Measurements from ENCODE around the gene PROM2. TPM values are rescaled to one million over a fixed set of nuclear protein-coding genes. Genes with fewer than 3 reads are reported as not detected.
"Not testable (repeated sequence)": the region's sequence is repeated elsewhere in the genome, so short reads cannot be mapped to it uniquely, and the experiment has no call there.

Gene PROM2
- total RNA-seq, 4 donors from 2014 or later, result 96.8 to 166 (median 131) TPM

- Histone ChIP-seq H3K27me3 (no peaks in the 10 kb centered on the region), H3K27ac (no peak overlapping the region), H3K4me3 (no peak overlapping the region), H3K36me3 (no peaks in the 10 kb centered on the region), H3K9me3 (no peaks in the 10 kb centered on the region), H3K4me1 (no peaks in the 10 kb centered on the region)
- DNase-seq (ENCODE audit: low spot score in 2 of 2), result no peak
- TF ChIP-seq POLR2AphosphoS5 (IDR thresholded peaks at IDR 0.05), result no peak
- no peak for TF ChIP-seq EP300 (IDR thresholded peaks at IDR 0.05)
- TF ChIP-seq CTCF (IDR thresholded peaks at IDR 0.05), result no peak
- TF ChIP-seq POLR2A (IDR thresholded peaks at IDR 0.05), result no peak
- WGBS, result 97% methylated on average over 3 of the region's 3 CpGs
Observed at GRCh38 chr2:95234816-95235215, 39.4 kb upstream of the PROM2 start.

GRCh38 chr2:95238131-95238530, 36.1 kb upstream of the PROM2 start:
- Histone ChIP-seq H3K27ac (no peak overlapping the region), H3K4me1 (no peaks in the 10 kb centered on the region), H3K9me3 (peaks cover 12% of the 10 kb centered on the region), H3K4me3 (no peak overlapping the region), H3K27me3 (no peaks in the 10 kb centered on the region), H3K36me3 (no peaks in the 10 kb centered on the region)
- TF ChIP-seq POLR2A (IDR thresholded peaks at IDR 0.05) (no peak), CTCF (IDR thresholded peaks at IDR 0.05) (no peak), EP300 (IDR thresholded peaks at IDR 0.05) (no peak), POLR2AphosphoS5 (IDR thresholded peaks at IDR 0.05) (no peak)
- DNase-seq (ENCODE audit: low spot score in 2 of 2), result no peak

- Histone ChIP-seq H3K27me3 (no peaks in the 10 kb centered on the region), H3K27ac (no peak overlapping the region), H3K9me3 (peaks cover 12% of the 10 kb centered on the region), H3K4me3 (no peak overlapping the region), H3K4me1 (no peaks in the 10 kb centered on the region), H3K36me3 (no peaks in the 10 kb centered on the region)
- 89% methylated on average over 4 of the region's 5 CpGs for WGBS
- TF ChIP-seq POLR2A (IDR thresholded peaks at IDR 0.05) (no peak), POLR2AphosphoS5 (IDR thresholded peaks at IDR 0.05) (no peak), EP300 (IDR thresholded peaks at IDR 0.05) (no peak), CTCF (IDR thresholded peaks at IDR 0.05) (no peak)
- no peak for DNase-seq (ENCODE audit: low spot score in 2 of 2)
Observed at GRCh38 chr2:95240091-95240490, 34.2 kb upstream of the PROM2 start.

GRCh38 chr2:95240556-95240955, 33.7 kb upstream of the PROM2 start:
- 77% methylated on average over 3 of the region's 5 CpGs for WGBS
- no peaks in the 10 kb centered on the region for H3K4me1 ChIP-seq

GRCh38 chr2:95242084-95242483, 32.2 kb upstream of the PROM2 start:
- not testable (repeated sequence) for H3K36me3 ChIP-seq; H3K27ac ChIP-seq; DNase-seq (ENCODE audit: low spot score in 2 of 2); H3K27me3 ChIP-seq; H3K4me3 ChIP-seq; H3K4me1 ChIP-seq
- H3K9me3 ChIP-seq, result peaks cover 12% of the 10 kb centered on the region
- WGBS, result 95% methylated on average over 1 of the region's 1 CpG

More at GRCh38 chr2:95240556-95240955, 33.7 kb upstream of the PROM2 start:
- Histone ChIP-seq H3K9me3 (peaks cover 12% of the 10 kb centered on the region), H3K4me3 (no peak overlapping the region), H3K27ac (no peak overlapping the region), H3K27me3 (no peaks in the 10 kb centered on the region), H3K36me3 (no peaks in the 10 kb centered on the region)
- TF ChIP-seq POLR2A (IDR thresholded peaks at IDR 0.05) (no peak), EP300 (IDR thresholded peaks at IDR 0.05) (no peak), POLR2AphosphoS5 (IDR thresholded peaks at IDR 0.05) (no peak), CTCF (IDR thresholded peaks at IDR 0.05) (no peak)
- no peak for DNase-seq (ENCODE audit: low spot score in 2 of 2)

GRCh38 chr2:95258271-95258670, 16.0 kb upstream of the PROM2 start:
- H3K9me3 ChIP-seq, result no peaks in the 10 kb centered on the region
- no peaks in the 10 kb centered on the region for H3K36me3 ChIP-seq
- 60% methylated on average over 2 of the region's 2 CpGs for WGBS
- peaks cover 25% of the 10 kb centered on the region for H3K4me1 ChIP-seq
- H3K27me3 ChIP-seq, result no peaks in the 10 kb centered on the region
- H3K4me3 ChIP-seq, result no peak overlapping the region
- TF ChIP-seq EP300 (IDR thresholded peaks at IDR 0.05) (no peak), CTCF (IDR thresholded peaks at IDR 0.05) (no peak), POLR2A (IDR thresholded peaks at IDR 0.05) (no peak), POLR2AphosphoS5 (IDR thresholded peaks at IDR 0.05) (no peak)
- H3K27ac ChIP-seq, result no peak overlapping the region
- no peak for DNase-seq (ENCODE audit: low spot score in 2 of 2)
